Upper lobe of left lung (tissue), 4 donors: ENCODE measurements around the gene B3GALNT1.

ENCODE experiments used
- CTCF ChIP-seq, 6 experiments: fragments of 450-650 bp in 4 of 6; fragments of 200-600 bp in 2 of 6; sonication (generic) in 2 of 6; IDR thresholded peaks; one replicate each; pipeline ENCODE4 v1.5.1; 2016 to 2019; ENCODE audit warnings: antibody characterized with exemption in 6 of 6
- POLR2A ChIP-seq, 4 donors: fragments of 450-650 bp; IDR thresholded peaks; one replicate each; pipeline ENCODE4 v1.5.1; 2016 to 2017; ENCODE audit warnings: antibody characterized with exemption in 4 of 4, mild to moderate bottlenecking in 2 of 4

GRCh38 chr3:161153480-161153879, 48.3 kb upstream of the B3GALNT1 start:
- TF ChIP-seq CTCF (IDR thresholded peaks at IDR 0.05) (no peak), POLR2A (IDR thresholded peaks at IDR 0.05) (no peak)
